Osteoblast (primary cell): ENCODE results near the gene MRC1. TPM values are rescaled to one million over a fixed set of nuclear protein-coding genes. Genes with fewer than 3 reads are reported as not detected.

Experiments
- DNase-seq: peaks from one replicate; pipeline ENCODE4 v3.0.0; 2011; ENCODE audit warnings: low spot score, mixed read lengths; ENCODE audit not compliant: insufficient read length; ENCODE audit errors: missing footprints
- H2AFZ ChIP-seq: 2 replicates; pipeline ENCODE4 v1.6.0; 2011; ENCODE audit warnings: mild to moderate bottlenecking, low read length
- H3K27ac ChIP-seq: 2 replicates; pipeline ENCODE4 v1.5.1; 2011; ENCODE audit warnings: mild to moderate bottlenecking, low read depth, low read length, moderate library complexity
- H3K27me3 ChIP-seq: 2 replicates; pipeline ENCODE4 v1.6.0; 2012; ENCODE audit warnings: mild to moderate bottlenecking, control low read depth, inconsistent platforms, low read length, moderate library complexity; ENCODE audit not compliant: insufficient read depth
- H3K36me3 ChIP-seq: 2 replicates; pipeline ENCODE4 v1.5.1; 2011; ENCODE audit warnings: mild to moderate bottlenecking, low read length, control low read depth, moderate library complexity; ENCODE audit not compliant: insufficient read depth
- H3K4me1 ChIP-seq: 2 replicates; pipeline ENCODE4 v1.5.1; 2011; ENCODE audit warnings: mild to moderate bottlenecking, low read length, control low read depth, moderate library complexity; ENCODE audit not compliant: insufficient read depth
- H3K4me2 ChIP-seq: 2 replicates; pipeline ENCODE4 v1.6.0; 2011; ENCODE audit warnings: mild to moderate bottlenecking, low read length; ENCODE audit not compliant: insufficient read depth
- H3K4me3 ChIP-seq: fragments of 200-600 bp; sonication (generic); 3 replicates; pipeline ENCODE4 v1.5.1; 2012; ENCODE audit warnings: mild to moderate bottlenecking, low read length, inconsistent platforms; ENCODE audit not compliant: insufficient read depth
- H3K79me2 ChIP-seq: 2 replicates; pipeline ENCODE4 v1.6.0; 2012; ENCODE audit warnings: mild to moderate bottlenecking, low read length, control low read depth, inconsistent platforms; ENCODE audit not compliant: insufficient read depth
- H3K9me3 ChIP-seq: 2 replicates; pipeline ENCODE4 v1.5.1; 2011; ENCODE audit warnings: low read depth, low read length, control low read depth
- H4K20me1 ChIP-seq: 2 replicates; pipeline ENCODE4 v1.6.0; 2012; ENCODE audit warnings: mild to moderate bottlenecking, low read length, control low read depth; ENCODE audit not compliant: insufficient read depth
- CTCF ChIP-seq: IDR thresholded peaks from 2 replicates; pipeline ENCODE4 v1.5.1; 2011; ENCODE audit warnings: mild to moderate bottlenecking, low read depth, low read length, moderate library complexity; ENCODE audit errors: extremely low read depth
- total RNA-seq: library from RNA; depleted of rRNA; stranded (reverse); fragments of >200 nt; gene quantifications from 2 replicates; pipeline ENCODE4 v1.2.3, GENCODE V29; 2012

Gene MRC1
- total RNA-seq, 1 donor, result 0.36 TPM

DNA sequence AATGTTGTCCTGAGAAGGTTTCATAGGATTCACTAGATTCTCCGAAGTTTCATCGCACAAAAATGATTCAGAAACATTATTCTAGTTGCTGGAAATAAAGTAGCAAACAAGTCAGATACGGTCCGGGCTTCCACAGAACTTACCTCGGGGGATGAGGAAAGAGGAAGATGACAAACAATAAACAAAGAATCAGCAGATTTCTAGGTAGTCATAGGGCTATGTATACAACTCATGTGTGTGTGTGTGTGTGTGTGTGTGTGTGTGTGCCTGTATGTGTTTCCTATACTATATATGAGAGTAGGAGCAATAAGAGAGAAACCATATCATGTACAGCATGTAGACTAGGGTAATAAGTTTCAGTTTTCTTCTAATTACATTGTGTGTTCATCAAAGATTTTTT, 40.7 kb upstream of the MRC1 start:
- peak overlapping the region; percentile 63 for H2AFZ ChIP-seq
- H4K20me1 ChIP-seq, result no peaks in the 10 kb centered on the region
- peaks cover 16% of the 10 kb centered on the region for H3K4me1 ChIP-seq
- peak overlapping the region; percentile 56 for H3K4me2 ChIP-seq
- no peak for DNase-seq
- H3K79me2 ChIP-seq, result no peaks in the 10 kb centered on the region
- H3K4me3 ChIP-seq, result no peak overlapping the region
- H3K9me3 ChIP-seq, result no peaks in the 10 kb centered on the region
- no peaks in the 10 kb centered on the region for H3K27me3 ChIP-seq
- no peaks in the 10 kb centered on the region for H3K36me3 ChIP-seq
- H3K27ac ChIP-seq, result no peak overlapping the region
- no peak for TF ChIP-seq CTCF

- no peaks in the 10 kb centered on the region for H3K27me3 ChIP-seq
- H3K79me2 ChIP-seq, result no peaks in the 10 kb centered on the region
- H3K4me3 ChIP-seq, result no peak overlapping the region
- H2AFZ ChIP-seq, result peak overlapping the region; percentile 63
- peaks cover 16% of the 10 kb centered on the region for H3K4me1 ChIP-seq
- DNase-seq, result peak; percentile 84
- no peaks in the 10 kb centered on the region for H3K36me3 ChIP-seq
- H4K20me1 ChIP-seq, result no peaks in the 10 kb centered on the region
- H3K4me2 ChIP-seq, result peak overlapping the region; percentile 56
- peak overlapping the region; percentile 25 for H3K27ac ChIP-seq
- no peak for TF ChIP-seq CTCF
- no peaks in the 10 kb centered on the region for H3K9me3 ChIP-seq
Observed at GRCh38 chr10:17768957-17769356, 40.2 kb upstream of the MRC1 start.

- TF ChIP-seq CTCF, result no peak
- H3K36me3 ChIP-seq, result no peaks in the 10 kb centered on the region
- no peaks in the 10 kb centered on the region for H3K9me3 ChIP-seq
- DNase-seq, result no peak
- H4K20me1 ChIP-seq, result no peaks in the 10 kb centered on the region
- H3K4me1 ChIP-seq, result peaks cover 16% of the 10 kb centered on the region
- H3K4me2 ChIP-seq, result no peak overlapping the region
- no peaks in the 10 kb centered on the region for H3K27me3 ChIP-seq
- no peak overlapping the region for H2AFZ ChIP-seq
- no peaks in the 10 kb centered on the region for H3K79me2 ChIP-seq
- H3K27ac ChIP-seq, result no peak overlapping the region
- H3K4me3 ChIP-seq, result no peak overlapping the region
Observed at GRCh38 chr10:17771017-17771416, 38.1 kb upstream of the MRC1 start.

GRCh38 chr10:17779784-17780183, 29.4 kb upstream of the MRC1 start:
- Histone ChIP-seq H3K79me2 (no peaks in the 10 kb centered on the region), H4K20me1 (no peaks in the 10 kb centered on the region), H3K36me3 (no peaks in the 10 kb centered on the region), H3K27ac (no peak overlapping the region), H3K4me2 (no peak overlapping the region), H3K4me1 (peaks cover 22% of the 10 kb centered on the region), H2AFZ (no peak overlapping the region), H3K4me3 (no peak overlapping the region), H3K9me3 (no peaks in the 10 kb centered on the region), H3K27me3 (no peaks in the 10 kb centered on the region)
- DNase-seq, result no peak
- no peak for TF ChIP-seq CTCF
